Embryonic facial prominence (tissue), 1 donor: ENCODE measurements around the gene STOML1.
A peak's percentile ranks its signal among the peaks of the same experiment; 100 is the strongest.

ENCODE experiments used
- DNase-seq: peaks from one replicate; pipeline ENCODE4 v3.0.0-alpha.2; 2016; ENCODE audit errors: extremely low spot score

Gene STOML1

GRCh38 chr15:74019734-74020133 is 27.6 kb upstream of the STOML1 start:
- DNase-seq, result no peak

GRCh38 chr15:74013374-74013894 is 21.3 kb upstream of the STOML1 start:
- no peak for DNase-seq

GRCh38 chr15:74011610-74012009 is 19.5 kb upstream of the STOML1 start:
- no peak for DNase-seq

GRCh38 chr15:74010929-74011540 is 18.9 kb upstream of the STOML1 start:
- DNase-seq, result no peak

GRCh38 chr15:74008901-74009300 is 16.8 kb upstream of the STOML1 start:
- DNase-seq, result no peak

- DNase-seq, result no peak
Measured at GRCh38 chr15:74007820-74008371, 15.8 kb upstream of the STOML1 start.

- DNase-seq, result no peak
Measured at GRCh38 chr15:74006774-74007639, 14.9 kb upstream of the STOML1 start.

- no peak for DNase-seq
Measured at GRCh38 chr15:73997986-73998385, 5.9 kb upstream of the STOML1 start.

GRCh38 chr15:73996939-73997338 is 4.8 kb upstream of the STOML1 start:
- no peak for DNase-seq

- no peak for DNase-seq
Measured at GRCh38 chr15:73996267-73996666, 4.2 kb upstream of the STOML1 start.

- no peak for DNase-seq
Measured at GRCh38 chr15:73994912-73995622, 3.0 kb upstream of the STOML1 start.

- DNase-seq, result peak; percentile 87
Measured at GRCh38 chr15:73994413-73994883, 2.4 kb upstream of the STOML1 start, which contains the start of gene PML. Gene PML, plus strand, starts transcription at chr15:73994716. Its CDS starts 97 bp downstream, at chr15:73994813.

GRCh38 chr15:73993211-73993994 is 1.3 kb upstream of the STOML1 start:
- DNase-seq, result no peak

- no peak for DNase-seq
Measured at GRCh38 chr15:73992594-73992898, 451 bp upstream of the STOML1 start.

- no peak for DNase-seq
Measured at GRCh38 chr15:73991260-73991659, 835 bp downstream of the STOML1 start.

GRCh38 chr15:73990250-73991005 is 1.7 kb downstream of the STOML1 start:
- no peak for DNase-seq

GRCh38 chr15:73989001-73989798 is 2.9 kb downstream of the STOML1 start:
- DNase-seq, result no peak

GRCh38 chr15:73988445-73988969 is 3.6 kb downstream of the STOML1 start:
- DNase-seq, result no peak

GRCh38 chr15:73987681-73988444 is 4.2 kb downstream of the STOML1 start:
- no peak for DNase-seq
